ENCODE measurements around the gene CALD1. TPM values are rescaled to one million over a fixed set of nuclear protein-coding genes. Genes with fewer than 3 reads are reported as not detected.

The CALD1 gene
- total RNA-seq, 1 experiment from 2014 or later = 107 TPM

GRCh38 chr7:134887523-134887922 is 108.1 kb downstream of the CALD1 start:
- Mint-ChIP-seq H3K9me3 (no peaks in the 10 kb centered on the region), H3K36me3 (ENCODE audit: insufficient read depth in 1 of 3, low read depth in 3 of 3) (no peaks in the 10 kb centered on the region), H3K27ac (peak overlapping the region in 1 of 3 experiments; percentile 10; a peak in 1 of 7 replicates), H3K4me1 (peaks cover 20 to 21% of the 10 kb centered on the region in 2 experiments), H3K4me3 (no peak overlapping the region), H3K27me3 (ENCODE audit: low read depth) (no peaks in the 10 kb centered on the region)
- Histone ChIP-seq H3K4ac (ENCODE audit: low read depth, low read length) (no peak overlapping the region), H3K79me2 (ENCODE audit: insufficient read depth, low read length) (no peaks in the 10 kb centered on the region), H3K14ac (ENCODE audit: insufficient read depth, low read length) (no peak overlapping the region), H3K27me3 (ENCODE audit: insufficient read depth, low read length) (no peaks in the 10 kb centered on the region), H3K79me1 (ENCODE audit: insufficient read depth, low read depth, low read length, poor library complexity, severe bottlenecking) (no peaks in the 10 kb centered on the region), H2AK5ac (ENCODE audit: insufficient read length, low read length) (no peak overlapping the region), H4K20me1 (ENCODE audit: control insufficient read depth, insufficient read depth, insufficient read length) (no peaks in the 10 kb centered on the region), H4K91ac (ENCODE audit: insufficient read length, low read depth, low read length) (no peak overlapping the region), H2BK12ac (ENCODE audit: insufficient read length, low read depth, low read length) (no peak overlapping the region), H4K5ac (ENCODE audit: insufficient read length, low read depth, low read length) (no peak overlapping the region), H3K56ac (ENCODE audit: insufficient read length, low read depth, low read length) (no peak overlapping the region), H3K4me2 (ENCODE audit: insufficient read depth, insufficient read length, low read length) (no peak overlapping the region), H3K18ac (ENCODE audit: insufficient read length, low read depth, low read length) (no peak overlapping the region), H2BK120ac (ENCODE audit: low read depth, low read length, poor library complexity, severe bottlenecking) (no peak overlapping the region), H2BK15ac (ENCODE audit: low read depth, low read length) (no peak overlapping the region), H4K8ac (replicated peaks; ENCODE audit: insufficient read length, low read depth, low read length) (no peak overlapping the region), H3K9me3 (ENCODE audit: control insufficient read depth, low read depth, low read length) (no peaks in the 10 kb centered on the region), H3K23ac (ENCODE audit: insufficient read length, low read depth, low read length) (no peak overlapping the region), H2BK20ac (ENCODE audit: low read depth, low read length, poor library complexity, severe bottlenecking) (no peak overlapping the region), H3K9ac (ENCODE audit: extremely low read depth, insufficient read length, low read length) (no peak overlapping the region), H2AFZ (ENCODE audit: low read length) (no peak overlapping the region), H3K4me1 (ENCODE audit: insufficient read depth, low read length) (peaks cover 4% of the 10 kb centered on the region), H3T11ph (ENCODE audit: low read length) (no peak overlapping the region), H2BK5ac (ENCODE audit: insufficient read length, low read length) (no peak overlapping the region), H3K27ac (ENCODE audit: insufficient read length, low read depth, low read length) (no peak overlapping the region), H3K23me2 (ENCODE audit: insufficient read length, low read depth, low read length, poor library complexity, severe bottlenecking) (peaks cover 10% of the 10 kb centered on the region)
- TF ChIP-seq CTCF (conservative IDR thresholded peaks at IDR 0.05) = no peak
- no peak for DNase-seq
- WGBS (ENCODE audit: extremely low coverage, insufficient read length, low lambda C conversion rate) = no CpG with 5 or more reads among the region's 8 CpGs

Measured in H9 (cell line).